Brain microvascular endothelial cell (primary cell): ENCODE results near the gene PALM.

Experiments
- DNase-seq: peaks from one replicate; pipeline ENCODE4 v3.0.0-alpha.2; 2020
- H3K27ac ChIP-seq: fragments of 250-450 bp; sonication (Bioruptor Pico); 2 replicates; pipeline ENCODE4 v1.5.1; 2020; ENCODE audit warnings: mild to moderate bottlenecking, moderate library complexity
- H3K27me3 ChIP-seq: fragments of 250-450 bp; sonication (Bioruptor Pico); replicated peaks from 2 replicates; pipeline ENCODE4 v1.5.1; 2020; ENCODE audit warnings: mild to moderate bottlenecking
- H3K36me3 ChIP-seq: fragments of 250-450 bp; sonication (Bioruptor Pico); replicated peaks from 2 replicates; pipeline ENCODE4 v1.5.1; 2020; ENCODE audit warnings: mild to moderate bottlenecking
- H3K4me3 ChIP-seq: 2 replicates; pipeline ENCODE4 v1.5.1; 2011; ENCODE audit warnings: low read depth, mild to moderate bottlenecking, control low read depth, low read length, moderate library complexity
- CTCF ChIP-seq: IDR thresholded peaks from 2 replicates; pipeline ENCODE4 v1.5.1; 2011; ENCODE audit warnings: low read depth, mild to moderate bottlenecking, moderate library complexity, low read length, control low read depth, inconsistent platforms; ENCODE audit errors: missing control alignments
- in situ Hi-C: cut with HindIII; loops from 2 replicates; pipeline ENCODE4 v1.10.0; 2017; ENCODE audit warnings: low sequenced_read_pairs, low pct_ligation_motif_present

PALM gene

DNA sequence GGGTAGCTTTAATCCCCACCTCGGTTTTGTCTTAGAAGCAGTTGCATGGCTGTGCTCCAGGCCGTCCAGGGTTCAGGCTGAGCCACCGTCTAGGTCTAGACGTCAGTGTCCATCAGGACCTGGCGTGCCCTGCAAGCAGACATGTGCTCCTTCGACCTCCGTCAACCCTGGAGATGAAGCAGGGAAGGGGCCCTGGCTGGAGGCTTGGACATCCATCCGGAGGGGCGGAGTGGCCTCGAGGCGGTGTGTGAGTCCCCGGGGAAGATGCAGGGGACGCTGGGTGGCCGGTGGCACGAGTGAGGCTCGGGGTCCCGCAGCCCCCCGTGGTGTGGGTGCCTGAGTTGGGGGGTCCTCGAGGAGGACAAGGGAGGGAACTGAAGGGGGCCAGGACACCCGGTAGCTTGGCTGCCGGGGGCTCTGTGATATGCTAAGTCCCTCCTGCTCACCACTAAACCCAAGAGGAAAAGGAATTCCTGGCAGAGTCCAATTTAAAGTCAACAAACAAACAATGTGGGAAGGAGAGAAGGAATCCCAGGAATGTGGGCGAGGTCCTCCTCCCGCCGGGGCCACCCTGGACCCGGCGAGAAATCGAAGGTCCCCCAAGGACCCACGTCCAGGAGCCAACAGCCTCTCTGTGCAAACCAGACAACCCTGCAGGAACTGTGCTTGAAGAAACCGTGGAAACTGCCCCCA is 73.6 kb downstream of the PALM start:
- no peak for TF ChIP-seq CTCF
- in situ Hi-C loops, result no loop called here
- Histone ChIP-seq H3K27me3 (no peaks in the 10 kb centered on the region), H3K27ac (no peak overlapping the region), H3K4me3 (no peak overlapping the region), H3K36me3 (no peaks in the 10 kb centered on the region)
- DNase-seq, result no peak

DNA sequence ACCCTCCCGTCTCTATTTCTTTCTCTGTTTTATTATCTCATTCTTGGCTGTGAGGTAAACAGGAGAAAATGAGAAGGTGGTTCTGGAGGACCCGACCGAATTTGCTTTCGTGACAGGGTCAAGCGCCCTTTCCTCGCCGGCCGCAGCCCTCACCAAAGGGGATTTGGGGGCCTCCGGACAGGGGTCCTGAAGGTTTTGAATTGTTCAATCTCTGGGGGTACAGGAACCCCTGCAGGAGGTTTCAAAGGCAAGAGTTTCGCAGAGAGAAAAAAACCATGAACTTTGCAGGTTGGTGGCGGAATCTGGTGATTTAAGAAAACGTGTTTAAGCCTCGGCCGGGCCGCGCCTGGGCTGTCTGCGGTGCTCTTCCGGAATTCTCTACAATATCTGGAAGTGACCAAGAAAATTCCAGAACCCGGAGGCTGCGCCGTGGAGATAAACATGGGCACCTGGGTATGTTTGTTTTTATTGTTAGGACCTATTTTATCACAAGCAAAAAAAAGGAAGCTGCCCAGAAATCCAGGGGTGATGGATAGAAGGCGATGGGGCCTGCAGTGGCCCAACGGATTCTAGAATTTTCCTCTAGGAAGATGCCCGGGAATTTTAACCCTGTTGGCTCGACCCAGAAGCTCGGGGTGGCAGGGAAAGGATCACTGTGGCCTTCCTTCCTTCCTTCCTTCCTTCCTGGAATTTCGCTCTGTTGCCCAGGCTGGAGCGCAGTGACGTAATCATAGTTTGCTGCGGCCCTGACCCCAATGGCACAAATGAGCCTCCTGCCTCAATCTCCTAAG is 74.3 kb downstream of the PALM start:
- TF ChIP-seq CTCF, result no peak
- H3K27ac ChIP-seq, result no peak overlapping the region
- no peaks in the 10 kb centered on the region for H3K27me3 ChIP-seq
- H3K4me3 ChIP-seq, result no peak overlapping the region
- no peaks in the 10 kb centered on the region for H3K36me3 ChIP-seq
- in situ Hi-C loops, result no loop called here
- DNase-seq, result no peak

- in situ Hi-C loops, result no loop called here
- DNase-seq, result no peak
- Histone ChIP-seq H3K4me3 (no peak overlapping the region), H3K27me3 (no peaks in the 10 kb centered on the region), H3K36me3 (no peaks in the 10 kb centered on the region), H3K27ac (no peak overlapping the region)
- no peak for TF ChIP-seq CTCF
These were observed 75.8 kb downstream of the PALM start for GRCh38 chr19:784541-784940.

DNA sequence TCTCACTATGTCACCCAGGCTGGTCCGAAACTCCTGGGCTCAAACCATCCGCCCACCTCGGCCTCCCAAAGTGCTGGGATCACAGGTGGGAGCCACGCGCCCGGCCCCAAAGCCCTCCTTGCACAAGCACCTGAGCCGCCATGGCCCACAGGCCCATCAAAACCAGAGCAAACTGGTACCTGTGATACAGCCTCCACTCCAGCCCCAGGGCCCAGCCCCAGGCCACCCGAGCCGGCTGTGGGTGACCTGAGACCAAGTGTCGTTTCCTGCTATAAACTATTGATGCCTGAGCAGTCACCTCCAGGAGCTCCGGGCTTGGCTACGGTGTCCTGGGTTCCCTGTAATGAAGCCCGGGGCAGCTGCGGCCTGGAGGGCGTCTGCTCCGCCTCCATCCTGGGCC is 78.8 kb downstream of the PALM start:
- no peak overlapping the region for H3K27ac ChIP-seq
- no peak overlapping the region for H3K4me3 ChIP-seq
- H3K36me3 ChIP-seq, result no peaks in the 10 kb centered on the region
- no peak for DNase-seq
- TF ChIP-seq CTCF, result no peak
- in situ Hi-C loops, result no loop called here
- no peaks in the 10 kb centered on the region for H3K27me3 ChIP-seq

DNA sequence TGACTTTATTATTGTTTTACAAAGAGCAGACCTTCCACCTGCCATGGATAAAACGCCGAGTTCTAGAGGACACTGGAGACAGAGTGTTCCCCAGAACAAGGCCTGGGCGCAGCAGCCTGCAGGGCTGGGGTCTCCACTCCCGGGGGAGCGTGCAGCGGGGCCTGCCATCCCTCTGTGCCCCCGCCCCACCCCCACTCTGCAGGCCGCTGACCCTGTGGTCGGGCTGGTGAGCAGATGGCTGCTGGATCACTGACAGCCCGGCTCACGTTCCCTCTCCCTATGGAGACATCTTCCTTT is 79.9 kb downstream of the PALM start:
- TF ChIP-seq CTCF, result no peak
- no peaks in the 10 kb centered on the region for H3K36me3 ChIP-seq
- no peak overlapping the region for H3K27ac ChIP-seq
- no peaks in the 10 kb centered on the region for H3K27me3 ChIP-seq
- in situ Hi-C loops, result no loop called here
- no peak for DNase-seq
- no peak overlapping the region for H3K4me3 ChIP-seq
